A549 treated with CpdA at 1 μM for 4 hours (cell line): ENCODE results near the gene EGLN1. TPM values are rescaled to one million over a fixed set of nuclear protein-coding genes. Genes with fewer than 3 reads are reported as not detected.

Experiments
- total RNA-seq: library from RNA; stranded (reverse); fragments of 200-300 nt; extraction: Qiagen RNA extraction; gene quantifications from 5 replicates; pipeline ENCODE4 v1.2.3, GENCODE V29; 2022; ENCODE audit warnings: low read depth

The EGLN1 gene
- total RNA-seq: 36.1 to 56.9 TPM (median 41.3 TPM) in 5 replicates

GRCh38 chr1:231421971-231422797 is at the start of gene EGLN1:
Gene EGLN1, minus strand, starts transcription at chr1:231422287. Its CDS starts 399 bp downstream, at chr1:231421888.

GRCh38 chr1:231338270-231339128 is 83.6 kb downstream of the EGLN1 start, which contains the start of gene SPRTN:
Gene SPRTN, plus strand, starts transcription at chr1:231338293. Its CDS starts 91 bp downstream, at chr1:231338384.

GRCh38 chr1:231337472-231338269 is 84.4 kb downstream of the EGLN1 start, which contains the start of gene EXOC8:
Gene EXOC8, minus strand, starts transcription at chr1:231337852. Its CDS starts 107 bp downstream, at chr1:231337745.

Other genes starting within 250 kb of the EGLN1 start
- gene GNPAT, start 181.1 kb downstream of the EGLN1 start, total RNA-seq: 34.0 to 41.5 TPM (median 37.5 TPM) in 5 replicates
- 7.3 to 9.6 TPM (median 7.8 TPM) in 5 replicates for gene EXOC8, start 84.4 kb downstream of the EGLN1 start, total RNA-seq
- 11.6 to 12.7 TPM (median 12.5 TPM) in 5 replicates for gene SPRTN, start 84.0 kb downstream of the EGLN1 start, total RNA-seq
- gene TSNAX, start 106.4 kb upstream of the EGLN1 start, total RNA-seq: 31.1 to 57.5 TPM (median 39.2 TPM) in 5 replicates
- gene DISC1, start 204.5 kb upstream of the EGLN1 start, total RNA-seq: 0.18 to 0.26 TPM (median 0.24 TPM) in 5 replicates